ENCODE data around the gene DPM3.

The DPM3 gene

GRCh38 chr1:155108296-155108695, 32.0 kb downstream of the DPM3 start:
- TF ChIP-seq REST (IDR thresholded peaks at IDR 0.05; ENCODE audit: insufficient read depth in 1 of 2, low read depth in 2 of 2, low read length in 2 of 2) (no peak), POLR2AphosphoS5 (IDR thresholded peaks at IDR 0.05; ENCODE audit: low read depth, low read length) (no peak), SIN3A (IDR thresholded peaks at IDR 0.05; ENCODE audit: borderline replicate concordance, insufficient read depth, low read length) (no peak), FOXP2 (optimal IDR thresholded peaks at IDR 0.05; ENCODE audit: borderline replicate concordance, extremely low read depth, extremely low read length, insufficient read depth) (no peak), TAF1 (IDR thresholded peaks at IDR 0.05; ENCODE audit: borderline replicate concordance, insufficient read depth, low read length) (no peak)

- no peak for TF ChIP-seq SIN3A (IDR thresholded peaks at IDR 0.05; ENCODE audit: borderline replicate concordance, insufficient read depth, low read length)
- no peak for TF ChIP-seq REST (IDR thresholded peaks at IDR 0.05; ENCODE audit: insufficient read depth in 1 of 2, low read depth in 2 of 2, low read length in 2 of 2)
- TF ChIP-seq FOXP2 (optimal IDR thresholded peaks at IDR 0.05; ENCODE audit: borderline replicate concordance, extremely low read depth, extremely low read length, insufficient read depth) = no peak
- TF ChIP-seq TAF1 (IDR thresholded peaks at IDR 0.05; ENCODE audit: borderline replicate concordance, insufficient read depth, low read length) = no peak
- TF ChIP-seq POLR2AphosphoS5 (IDR thresholded peaks at IDR 0.05; ENCODE audit: low read depth, low read length) = no peak
Measured at GRCh38 chr1:155107309-155108264, 32.7 kb downstream of the DPM3 start.

DNA sequence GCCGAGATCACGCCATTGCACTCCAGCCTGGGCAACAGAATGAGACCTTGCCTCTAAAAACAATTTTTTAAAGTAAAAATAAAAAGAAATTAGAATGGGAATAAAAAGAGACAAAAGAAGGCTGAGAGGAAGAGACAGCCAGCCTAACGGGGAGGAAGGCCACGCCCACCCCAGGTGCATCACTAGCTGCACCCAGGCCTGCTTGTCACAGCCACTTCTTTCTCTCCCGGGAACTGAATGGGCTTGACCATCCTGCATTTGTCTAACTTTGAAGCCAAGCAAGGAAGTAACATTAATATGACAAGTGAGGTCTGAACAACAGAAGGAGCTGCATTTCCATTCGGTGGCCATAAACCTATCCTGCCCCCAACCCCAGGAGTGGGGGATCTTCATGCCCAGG, 33.5 kb downstream of the DPM3 start:
- no peak for TF ChIP-seq TAF1 (IDR thresholded peaks at IDR 0.05; ENCODE audit: borderline replicate concordance, insufficient read depth, low read length)
- TF ChIP-seq REST (IDR thresholded peaks at IDR 0.05; ENCODE audit: insufficient read depth in 1 of 2, low read depth in 2 of 2, low read length in 2 of 2) = no peak
- no peak for TF ChIP-seq POLR2AphosphoS5 (IDR thresholded peaks at IDR 0.05; ENCODE audit: low read depth, low read length)
- no peak for TF ChIP-seq SIN3A (IDR thresholded peaks at IDR 0.05; ENCODE audit: borderline replicate concordance, insufficient read depth, low read length)
- TF ChIP-seq FOXP2 (optimal IDR thresholded peaks at IDR 0.05; ENCODE audit: borderline replicate concordance, extremely low read depth, extremely low read length, insufficient read depth) = no peak

DNA sequence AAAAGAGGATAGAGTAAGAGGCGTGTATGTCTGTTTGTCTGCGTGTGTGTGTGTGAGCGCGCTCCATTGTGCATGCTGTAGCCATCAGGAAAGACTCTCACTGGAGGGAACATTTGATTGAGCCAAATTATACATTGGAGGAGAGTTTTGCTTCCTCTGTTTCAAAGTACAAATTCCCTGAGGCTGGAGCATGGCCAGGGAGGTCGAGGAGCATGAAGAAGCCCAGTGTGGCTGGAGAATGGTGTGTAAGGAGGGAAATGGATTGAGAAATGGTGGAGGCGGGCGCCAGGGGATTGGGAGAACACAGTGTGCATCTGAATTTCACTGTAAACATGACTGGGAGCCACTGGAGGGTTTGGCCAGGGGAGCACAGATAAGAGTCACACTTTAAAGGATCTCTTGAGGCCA, 34.7 kb downstream of the DPM3 start:
- TF ChIP-seq POLR2AphosphoS5 (IDR thresholded peaks at IDR 0.05; ENCODE audit: low read depth, low read length) (no peak), FOXP2 (optimal IDR thresholded peaks at IDR 0.05; ENCODE audit: borderline replicate concordance, extremely low read depth, extremely low read length, insufficient read depth) (no peak), TAF1 (IDR thresholded peaks at IDR 0.05; ENCODE audit: borderline replicate concordance, insufficient read depth, low read length) (no peak), REST (IDR thresholded peaks at IDR 0.05; ENCODE audit: insufficient read depth in 1 of 2, low read depth in 2 of 2, low read length in 2 of 2) (no peak)

All from PFSK-1 (cell line).